WTC11 (cell line): ENCODE data around the gene OR13C5.
"Not testable (repeated sequence)": the region's sequence is repeated elsewhere in the genome, so short reads cannot be mapped to it uniquely, and the experiment has no call there.

Source experiments
- ATF6 ChIP-seq: sonication (generic); formaldehyde crosslinking; IDR thresholded peaks from 2 replicates; pipeline ENCODE4 v1.8.1; 2023; ENCODE audit warnings: mild to moderate bottlenecking, missing genetic modification reagents
- CREB1 ChIP-seq: sonication (generic); formaldehyde crosslinking; IDR thresholded peaks from 2 replicates; pipeline ENCODE4 v1.8.0; 2023; ENCODE audit warnings: mild to moderate bottlenecking, missing genetic modification reagents
- CTCF ChIP-seq: fragments of 200-600 bp; IDR thresholded peaks from 2 replicates; pipeline ENCODE4 v1.8.0; 2022; ENCODE audit warnings: antibody characterized with exemption
- ELF4 ChIP-seq: sonication (generic); formaldehyde crosslinking; IDR thresholded peaks from 2 replicates; pipeline ENCODE4 v1.8.1; 2022; ENCODE audit warnings: low read depth, mild to moderate bottlenecking, moderate library complexity, missing genetic modification reagents
- FOXJ3 ChIP-seq: sonication (generic); formaldehyde crosslinking; IDR thresholded peaks from 2 replicates; pipeline ENCODE4 v1.9.0; 2021; ENCODE audit warnings: missing genetic modification reagents, mild to moderate bottlenecking, borderline replicate concordance
- FOXK1 ChIP-seq: sonication (generic); formaldehyde crosslinking; IDR thresholded peaks from 2 replicates; pipeline ENCODE4 v1.8.0; 2022; ENCODE audit warnings: mild to moderate bottlenecking, moderate library complexity, missing genetic modification reagents
- IRF2 ChIP-seq: sonication (generic); formaldehyde crosslinking; IDR thresholded peaks from 2 replicates; pipeline ENCODE4 v1.8.0; 2022; ENCODE audit warnings: low read depth, missing genetic modification reagents, borderline replicate concordance
- MAX ChIP-seq: sonication (generic); formaldehyde crosslinking; IDR thresholded peaks from 2 replicates; pipeline ENCODE4 v1.8.0; 2022; ENCODE audit warnings: mild to moderate bottlenecking, missing genetic modification reagents
- SMAD4 ChIP-seq: sonication (generic); formaldehyde crosslinking; IDR thresholded peaks from 2 replicates; pipeline ENCODE4 v1.8.0; 2022; ENCODE audit warnings: mild to moderate bottlenecking, missing genetic modification reagents
- SP1 ChIP-seq: sonication (generic); formaldehyde crosslinking; conservative IDR thresholded peaks from 2 replicates; pipeline ENCODE4 v1.8.1; 2022; ENCODE audit warnings: missing genetic modification reagents
- TP53 ChIP-seq: sonication (generic); formaldehyde crosslinking; IDR thresholded peaks from 2 replicates; pipeline ENCODE4 v1.8.1; 2023; ENCODE audit warnings: mild to moderate bottlenecking, missing genetic modification reagents
- USF2 ChIP-seq: sonication (generic); formaldehyde crosslinking; IDR thresholded peaks from 2 replicates; pipeline ENCODE4 v1.8.1; 2023; ENCODE audit warnings: mild to moderate bottlenecking, missing genetic modification reagents, moderate library complexity
- ZBTB43 ChIP-seq: sonication (generic); formaldehyde crosslinking; IDR thresholded peaks from 2 replicates; pipeline ENCODE4 v1.8.1; 2023; ENCODE audit warnings: mild to moderate bottlenecking, missing genetic modification reagents
- ZNF532 ChIP-seq: fragments of 250-450 bp; sonication (Bioruptor Pico); IDR thresholded peaks from 2 replicates; pipeline ENCODE4 v1.9.0; 2021; ENCODE audit warnings: mild to moderate bottlenecking, borderline replicate concordance

- TF ChIP-seq SP1 (CRISPR knock-in tag); ATF6 (CRISPR knock-in tag); FOXJ3 (CRISPR knock-in tag); FOXK1 (CRISPR knock-in tag); USF2 (CRISPR knock-in tag); CTCF; ZNF532 (CRISPR knock-in tag); IRF2 (CRISPR knock-in tag); SMAD4; MAX (CRISPR knock-in tag); ELF4 (CRISPR knock-in tag); CREB1 (CRISPR knock-in tag); ZBTB43 (CRISPR knock-in tag); TP53 (CRISPR knock-in tag): not testable (repeated sequence)
Observed at GRCh38 chr9:104605527-104605926, 6.3 kb upstream of the OR13C5 start, which contains the start of gene OR13C2.
